Panc1 (cell line): ENCODE measurements around the gene ADCY1. TPM values are rescaled to one million over a fixed set of nuclear protein-coding genes. Genes with fewer than 3 reads are reported as not detected.

Experiments
- ATAC-seq: fragments of 200-7000 bp; cut with Tn5 transposase; 2 replicates; pipeline ENCODE4 v1.9.1; 2020; ENCODE audit warnings: mild to moderate bottlenecking, moderate library complexity
- BruUV-seq: library from RNA; stranded (reverse); fragments of 400-500 nt; replicated peaks from 2 replicates; lab custom pipeline; 2021; lab: Mats Ljungman, UMichigan
- CTCF ChIA-PET: fragments of 300-600 bp; sonication (Branson Sonifier 250); formaldehyde crosslinking; loops from one replicate; lab custom pipeline; 2022; ENCODE audit warnings: antibody characterized with exemption; lab: Charles Lee
- POLR2A ChIA-PET: fragments of 300-600 bp; sonication (Branson Sonifier 250); formaldehyde crosslinking; loops from one replicate; lab custom pipeline; 2022; ENCODE audit warnings: antibody characterized with exemption; lab: Charles Lee
- DNase-seq: peaks from one replicate; pipeline ENCODE4 v3.0.0-alpha.2; 2010; ENCODE audit warnings: low read depth, low spot score
- H3K27ac ChIP-seq: 2 replicates; pipeline ENCODE4 v1.5.1; 2011; ENCODE audit warnings: mild to moderate bottlenecking, low read length, inconsistent platforms
- H3K27me3 ChIP-seq: fragments of 200-500 bp; sonication (Bioruptor generic); 2 replicates; pipeline ENCODE4 v1.6.0; 2014; ENCODE audit warnings: low read length, inconsistent platforms; ENCODE audit not compliant: control insufficient read depth, insufficient read depth
- H3K36me3 ChIP-seq: fragments of 200-500 bp; sonication (Bioruptor generic); 2 replicates; pipeline ENCODE4 v1.5.1; 2014; ENCODE audit warnings: inconsistent platforms, mild to moderate bottlenecking, low read length, moderate library complexity; ENCODE audit not compliant: control insufficient read depth, insufficient read depth
- H3K4me1 ChIP-seq: 2 replicates; pipeline ENCODE4 v1.5.1; 2011; ENCODE audit warnings: inconsistent platforms, mild to moderate bottlenecking, low read length, moderate library complexity; ENCODE audit not compliant: control insufficient read depth, insufficient read depth
- H3K4me3 ChIP-seq, 2 experiments: 2 replicates each; pipeline ENCODE4 v1.5.1; 2011 to 2012; ENCODE audit warnings: low read depth in 2 of 2, low read length in 2 of 2, mild to moderate bottlenecking in 2 of 2, inconsistent platforms in 1 of 2, moderate library complexity in 1 of 2
- H3K9me3 ChIP-seq: fragments of 200-500 bp; sonication (Bioruptor generic); 2 replicates; pipeline ENCODE4 v1.5.1; 2014; ENCODE audit warnings: low read depth, mild to moderate bottlenecking, inconsistent platforms, low read length, moderate library complexity; ENCODE audit not compliant: control insufficient read depth, insufficient read depth
- POLR2AphosphoS5 ChIP-seq: IDR thresholded peaks from 2 replicates; pipeline ENCODE4 v1.6.1; 2012; ENCODE audit warnings: mild to moderate bottlenecking, low read depth, low read length, moderate library complexity
- REST ChIP-seq, 2 experiments: IDR thresholded peaks; 2 replicates each; pipeline ENCODE4 v1.6.1; 2011 to 2012; ENCODE audit warnings: low read depth in 2 of 2, control low read depth in 1 of 2, low read length in 1 of 2, mild to moderate bottlenecking in 1 of 2, moderate library complexity in 1 of 2; ENCODE audit not compliant: insufficient read depth in 1 of 2
- SIN3A ChIP-seq: IDR thresholded peaks from 2 replicates; pipeline ENCODE4 v1.6.1; 2012; ENCODE audit warnings: low read depth, mild to moderate bottlenecking, low read length, moderate library complexity, borderline replicate concordance; ENCODE audit not compliant: insufficient read depth
- TCF7L2 ChIP-seq: IDR thresholded peaks from 2 replicates; pipeline ENCODE4 v1.6.1; 2011; ENCODE audit warnings: mild to moderate bottlenecking, low read depth, low read length, inconsistent platforms
- in situ Hi-C: cut with HindIII; loops from 2 replicates; pipeline ENCODE4 v1.10.0; 2016; ENCODE audit warnings: low sequenced_read_pairs, low pct_unique_long_range_greater_than_20kb
- intact Hi-C: fragments of 100-400 bp; cut with micrococcal nuclease; formaldehyde crosslinking; loops from one replicate; pipeline ENCODE4 v1.10.0; 2022; ENCODE audit not compliant: unreplicated experiment
- total RNA-seq: library from RNA; stranded (reverse); gene quantifications from one replicate; pipeline ENCODE4 v1.2.1, GENCODE V29; 2021; ENCODE audit not compliant: unreplicated experiment
- TF ChIP-seq, protein P1 (sequence below): fragments of 450-650 bp; IDR thresholded peaks from 2 replicates; pipeline ENCODE4 v1.5.1; 2017; ENCODE audit warnings: mild to moderate bottlenecking

Gene ADCY1
- total RNA-seq, 1 experiment from 2014 or later, result 2.1 TPM

- CTCF ChIA-PET, result no interaction called here
- Histone ChIP-seq H3K4me1 (no peaks in the 10 kb centered on the region), H3K27ac (no peak overlapping the region), H3K27me3 (peaks cover 16% of the 10 kb centered on the region; the same call in 1 of the 2 replicates), H3K9me3 (no peaks in the 10 kb centered on the region), H3K36me3 (no peaks in the 10 kb centered on the region), H3K4me3 (no peak overlapping the region)
- no peak for DNase-seq
- no TSS peak for BruUV-seq
- no peak for ATAC-seq
- POLR2A ChIA-PET, result no interaction called here
- in situ Hi-C loops, result no loop called here
- TF ChIP-seq POLR2AphosphoS5, result no peak
- intact Hi-C loops, result no loop called here
These were observed 22.5 kb downstream of the ADCY1 start for GRCh38 chr7:45596665-45597095.

DNA sequence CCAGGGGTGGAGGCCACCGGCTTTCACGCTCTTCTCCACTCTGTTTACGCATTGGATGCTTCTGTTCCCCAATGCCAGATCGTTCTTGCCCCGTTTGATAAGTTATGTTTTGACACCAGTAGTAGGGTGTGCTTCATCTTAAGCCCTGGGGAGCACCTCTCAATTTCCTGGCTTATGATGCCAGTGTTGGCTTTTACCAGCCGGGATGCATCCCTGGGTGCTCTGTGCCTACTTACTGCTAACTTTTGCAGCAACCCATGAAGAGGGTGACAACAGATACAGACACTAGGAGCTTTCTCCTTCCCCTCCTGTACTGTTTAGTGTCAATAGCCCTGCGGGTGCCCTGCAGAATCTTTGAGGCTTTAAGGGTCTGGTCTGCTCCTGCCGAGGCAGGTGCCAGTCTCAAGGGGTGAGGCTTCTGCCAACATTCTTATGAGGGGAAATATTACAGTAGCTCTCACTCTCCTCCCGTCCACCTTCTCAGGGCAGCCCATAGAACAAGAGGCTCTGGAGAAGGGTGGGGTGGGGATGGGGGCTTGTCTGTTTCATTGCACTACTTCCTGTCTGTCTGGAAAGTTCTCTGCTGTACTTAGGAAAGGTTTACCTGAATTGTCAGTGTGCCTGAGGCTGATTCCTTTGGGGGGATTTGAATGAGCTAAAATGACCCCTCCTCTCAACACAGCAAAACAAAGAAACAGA is 23.3 kb downstream of the ADCY1 start:
- no peak overlapping the region for H3K27ac ChIP-seq
- H3K9me3 ChIP-seq, result no peaks in the 10 kb centered on the region
- H3K27me3 ChIP-seq, result peaks cover 16% of the 10 kb centered on the region; the same call in 1 of the 2 replicates
- no peaks in the 10 kb centered on the region for H3K4me1 ChIP-seq
- ATAC-seq (no peak), DNase-seq (no peak)
- POLR2A ChIA-PET, result no interaction called here
- intact Hi-C loops (no loop called here), in situ Hi-C loops (no loop called here)
- no peak for TF ChIP-seq POLR2AphosphoS5
- TF ChIP-seq, protein P1, sequence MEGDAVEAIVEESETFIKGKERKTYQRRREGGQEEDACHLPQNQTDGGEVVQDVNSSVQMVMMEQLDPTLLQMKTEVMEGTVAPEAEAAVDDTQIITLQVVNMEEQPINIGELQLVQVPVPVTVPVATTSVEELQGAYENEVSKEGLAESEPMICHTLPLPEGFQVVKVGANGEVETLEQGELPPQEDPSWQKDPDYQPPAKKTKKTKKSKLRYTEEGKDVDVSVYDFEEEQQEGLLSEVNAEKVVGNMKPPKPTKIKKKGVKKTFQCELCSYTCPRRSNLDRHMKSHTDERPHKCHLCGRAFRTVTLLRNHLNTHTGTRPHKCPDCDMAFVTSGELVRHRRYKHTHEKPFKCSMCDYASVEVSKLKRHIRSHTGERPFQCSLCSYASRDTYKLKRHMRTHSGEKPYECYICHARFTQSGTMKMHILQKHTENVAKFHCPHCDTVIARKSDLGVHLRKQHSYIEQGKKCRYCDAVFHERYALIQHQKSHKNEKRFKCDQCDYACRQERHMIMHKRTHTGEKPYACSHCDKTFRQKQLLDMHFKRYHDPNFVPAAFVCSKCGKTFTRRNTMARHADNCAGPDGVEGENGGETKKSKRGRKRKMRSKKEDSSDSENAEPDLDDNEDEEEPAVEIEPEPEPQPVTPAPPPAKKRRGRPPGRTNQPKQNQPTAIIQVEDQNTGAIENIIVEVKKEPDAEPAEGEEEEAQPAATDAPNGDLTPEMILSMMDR, result no peak
- no peak for TF ChIP-seq SIN3A
- TF ChIP-seq REST (IDR thresholded peaks at IDR 0.05; ENCODE audit: insufficient read depth in 1 of 2, low read depth in 2 of 2, low read length in 1 of 2), result no peak
- no peak for TF ChIP-seq TCF7L2
- BruUV-seq, result no TSS peak
- no peaks in the 10 kb centered on the region for H3K36me3 ChIP-seq
- H3K4me3 ChIP-seq, result no peak overlapping the region
- CTCF ChIA-PET, result interaction anchor here (0.6 kb wide), 1 partner anchor 17 kb away, joined by 7 read pairs; no protein-coding TSS in a partner anchor
